GM12892 (cell line): ENCODE measurements around the gene CREB3.

ENCODE experiments used
- POLR2A ChIP-seq: IDR thresholded peaks from 2 replicates; pipeline ENCODE4 v1.6.1; 2011; ENCODE audit warnings: low read depth, low read length, control low read depth
- POLR2AphosphoS5 ChIP-seq: IDR thresholded peaks from 2 replicates; pipeline ENCODE4 v1.6.1; 2011; ENCODE audit warnings: low read depth, low read length, control low read depth
- TAF1 ChIP-seq: IDR thresholded peaks from 2 replicates; pipeline ENCODE4 v1.6.1; 2011; ENCODE audit warnings: low read depth, mild to moderate bottlenecking, control low read depth, low read length, borderline replicate concordance

DNA sequence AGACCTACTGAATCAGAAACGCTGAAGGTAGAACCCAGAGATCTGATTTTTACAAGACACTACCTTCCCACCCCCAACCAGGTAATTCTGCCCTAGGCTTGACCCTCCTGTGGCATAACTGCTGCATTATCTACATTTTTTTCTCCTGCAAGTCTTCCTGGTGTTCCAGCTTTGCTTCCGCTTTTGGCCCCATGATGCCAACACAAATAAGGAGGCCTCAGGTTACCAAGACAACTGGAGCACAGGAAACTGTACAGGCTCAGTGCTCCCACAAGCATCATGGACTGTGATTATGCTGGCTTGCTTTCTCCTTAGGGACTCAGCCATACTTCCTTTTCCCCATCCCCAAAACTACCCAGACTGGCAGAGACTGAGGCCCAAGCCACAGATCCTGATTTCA lies 28.2 kb downstream of the CREB3 start:
- TF ChIP-seq POLR2A (no peak), TAF1 (no peak), POLR2AphosphoS5 (no peak)
